ENCODE measurements around the gene GJC2. TPM values are rescaled to one million over a fixed set of nuclear protein-coding genes. Genes with fewer than 3 reads are reported as not detected.
A peak's percentile ranks its signal among the peaks of the same experiment; 100 is the strongest.

Gene GJC2
- total and polyA plus RNA-seq, 10 of the 15 experiments (the other 5 are each of a cell fraction or from before 2014, with no cell fraction given), result 0.04 to 0.44 (median 0.07) TPM; not detected in 4

GRCh38 chr1:228123505-228123904 lies 26.2 kb upstream of the GJC2 start (continued):
- TF ChIP-seq ZNF592 (IDR thresholded peaks at IDR 0.05) (no peak), CREB1 (IDR thresholded peaks at IDR 0.05; ENCODE audit: low read depth) (no peak), NR2F1 (conservative IDR thresholded peaks at IDR 0.05) (no peak), SPI1 (IDR thresholded peaks at IDR 0.05; ENCODE audit: borderline replicate concordance, insufficient read depth, low read depth, low read length) (no peak), SREBF2 (IDR thresholded peaks at IDR 0.05; ENCODE audit: low read length) (no peak)

GRCh38 chr1:228125185-228125584 lies 24.5 kb upstream of the GJC2 start:
- WGBS (ENCODE audit: insufficient coverage, insufficient replicate concordance, low lambda C conversion rate, missing lambda C conversion rate), result 70% methylated on average over 5 of the region's 5 CpGs
- Histone ChIP-seq H3K27me3 (replicated peaks in 1 of 2; ENCODE audit: control insufficient read depth in 2 of 2, insufficient read depth in 2 of 2, low read length in 1 of 2) (no peaks in the 10 kb centered on the region), H3K4me2 (ENCODE audit: control insufficient read depth, insufficient read depth) (no peak overlapping the region), H3K9ac (ENCODE audit: control insufficient read depth, insufficient read depth, low read length) (no peak overlapping the region), H3K79me2 (ENCODE audit: control insufficient read depth, insufficient read depth, low read length) (no peaks in the 10 kb centered on the region), H3K4me3 (no peak overlapping the region), H3K4me1 (ENCODE audit: control insufficient read depth, insufficient read depth, low read length) (no peaks in the 10 kb centered on the region), H3K36me3 (ENCODE audit: control insufficient read depth in 2 of 2, insufficient read depth in 2 of 2, low read length in 1 of 2) (no peaks in the 10 kb centered on the region), H2AFZ (ENCODE audit: control insufficient read depth, low read depth, low read length) (peak overlapping the region; percentile 33; the same call in 1 of the 2 replicates), H3K9me3 (replicated peaks; ENCODE audit: control insufficient read depth, insufficient read depth, low read length) (no peaks in the 10 kb centered on the region; the same call in 2 of the 3 replicates), H4K20me1 (ENCODE audit: control insufficient read depth, insufficient read depth) (no peaks in the 10 kb centered on the region), H3K27ac (ENCODE audit: control insufficient read depth, insufficient read depth) (no peak overlapping the region)
- DNase-seq (ENCODE audit: low read depth, low spot score) (no peak), ATAC-seq (0 out of 3 replicates have a peak, but pooled peaks have one; percentile 21), FAIRE-seq (no peak)
- no peak for TF ChIP-seq SIN3A (IDR thresholded peaks at IDR 0.05; ENCODE audit: low read depth, low read length)
- TF ChIP-seq TAF1 (IDR thresholded peaks at IDR 0.05; ENCODE audit: borderline replicate concordance, low read depth, low read length), result no peak
- intact Hi-C loops (cut with micrococcal nuclease; ENCODE audit: unreplicated experiment), result no loop called here
- ChIA-PET POLR2A (no interaction called here), CTCF (interaction anchor here (1.2 to 2.3 kb wide), 3 partner anchors 10 to 126 kb away, joined by 4 to 10 read pairs (median 7); no protein-coding TSS in a partner anchor), RAD21 (ENCODE audit: unreplicated experiment) (no interaction called here), SMC1A (ENCODE audit: uncharacterized antibody, unreplicated experiment) (no interaction called here)
- in situ Hi-C loops (cut with MboI), result no loop called here
- no TSS peak for BruUV-seq (replicated peaks)
